Gastroesophageal sphincter (tissue), 4 donors: ENCODE measurements around the gene TBC1D1. TPM values are rescaled to one million over a fixed set of nuclear protein-coding genes. Genes with fewer than 3 reads are reported as not detected.

Experiments
- ATAC-seq: fragments of 150-250 bp; one replicate; pipeline ENCODE4 v1.9.1; 2016; ENCODE audit warnings: mild to moderate bottlenecking, moderate library complexity
- H3K27ac ChIP-seq, 4 donors: fragments of 200-600 bp; sonication (generic) in 3 of 4; 1 replicate in 3 of 4; 2 replicates in 1 of 4; pipeline ENCODE4 v1.5.1; 2016 to 2019
- H3K27me3 ChIP-seq: fragments of 200-600 bp; sonication (generic); one replicate; pipeline ENCODE4 v1.5.1; 2019
- H3K36me3 ChIP-seq, 2 donors: fragments of 200-600 bp; sonication (generic); one replicate each; pipeline ENCODE4 v1.5.1; 2019; ENCODE audit warnings: control low read depth in 1 of 2
- H3K4me1 ChIP-seq, 3 donors: fragments of 200-600 bp; sonication (generic); 1 replicate in 2 of 3; 2 replicates in 1 of 3; pipeline ENCODE4 v1.5.1; 2016 to 2019; ENCODE audit warnings: control low read depth in 2 of 3
- H3K4me3 ChIP-seq, 2 donors: fragments of 200-600 bp; sonication (generic); one replicate each; pipeline ENCODE4 v1.5.1; 2019; ENCODE audit warnings: mild to moderate bottlenecking in 1 of 2, moderate library complexity in 1 of 2
- H3K9me3 ChIP-seq, 3 donors: fragments of 200-600 bp; sonication (generic); one replicate each; pipeline ENCODE4 v1.5.1; 2017 to 2019; ENCODE audit warnings: control low read depth in 2 of 3
- EP300 ChIP-seq: sonication (generic); formaldehyde crosslinking; IDR thresholded peaks from one replicate; pipeline ENCODE4 v1.6.1; 2017; ENCODE audit warnings: antibody characterized with exemption, mild to moderate bottlenecking
- POLR2A ChIP-seq, 2 donors: fragments of 450-650 bp; IDR thresholded peaks; one replicate each; pipeline ENCODE4 v1.6.1; 2017; ENCODE audit warnings: antibody characterized with exemption in 2 of 2, mild to moderate bottlenecking in 2 of 2, moderate library complexity in 1 of 2
- POLR2AphosphoS5 ChIP-seq: sonication (generic); formaldehyde crosslinking; IDR thresholded peaks from one replicate; pipeline ENCODE4 v1.6.1; 2017; ENCODE audit warnings: antibody characterized with exemption
- WGBS, 2 donors: methylation state at CpG; one replicate each; pipeline ENCODE4 v1.1.5; 2018; ENCODE audit warnings: low coverage in 1 of 2; 5-methylcytosine and 5-hydroxymethylcytosine counted together
- total RNA-seq, 4 donors: library from RNA; depleted of rRNA; stranded (reverse); fragments of >200 nt; gene quantifications; one replicate each; pipeline ENCODE4 v1.1.0, GENCODE V29; 2016
- TF ChIP-seq, protein P1 (sequence below), 4 experiments: fragments of 200-600 bp in 2 of 4; fragments of 450-650 bp in 2 of 4; sonication (generic) in 1 of 4; IDR thresholded peaks; one replicate each; pipeline ENCODE4 v1.5.1; 2017 to 2019; ENCODE audit warnings: antibody characterized with exemption in 4 of 4, mild to moderate bottlenecking in 2 of 4, moderate library complexity in 2 of 4

The TBC1D1 gene
- total RNA-seq, 4 donors from 2014 or later: 190 to 279 (median 241) TPM

DNA sequence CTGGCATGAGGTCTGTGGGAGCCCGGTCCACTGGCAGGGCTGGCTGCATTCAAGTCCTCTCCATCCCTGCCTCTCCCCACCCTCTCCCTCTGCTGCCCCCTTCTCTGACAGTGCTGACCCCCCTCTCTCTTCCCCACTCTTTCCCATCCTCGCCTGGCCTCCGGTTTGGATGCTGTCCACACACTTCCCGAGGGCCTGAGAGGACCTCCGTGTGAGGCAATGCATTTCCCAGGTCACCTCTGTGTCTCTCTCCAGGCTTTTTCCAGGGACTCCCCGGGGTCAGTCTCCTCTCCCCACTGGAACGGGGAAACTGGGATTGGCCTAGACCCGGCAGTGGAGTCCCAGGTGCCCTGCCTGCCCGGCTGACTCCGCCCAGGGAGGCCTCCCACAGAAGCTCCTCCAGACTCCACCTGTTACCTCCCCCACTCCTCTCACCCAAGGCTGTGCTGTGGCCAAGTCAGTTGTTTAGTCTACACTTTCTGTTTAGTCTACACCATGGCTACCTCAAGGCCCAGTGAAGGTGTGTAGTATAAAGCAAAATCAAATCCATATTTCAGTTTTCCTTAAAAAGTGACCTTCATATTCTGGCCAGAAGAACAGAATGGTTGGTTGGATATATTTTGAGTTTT lies 216.1 kb downstream of the TBC1D1 start:
- Histone ChIP-seq H3K4me3 (no peak overlapping the region), H3K36me3 (peaks cover 0 to 87% of the 10 kb centered on the region in 2 donors), H3K9me3 (no peaks in the 10 kb centered on the region), H3K27me3 (no peaks in the 10 kb centered on the region), H3K4me1 (peaks cover 0 to 20% (median 0%) of the 10 kb centered on the region in 3 donors), H3K27ac (no peak overlapping the region)
- 44 to 69% methylated on average over 3 to 5 of the region's 10 CpGs for WGBS, 2 donors
- no peak for ATAC-seq
- TF ChIP-seq POLR2A (IDR thresholded peaks at IDR 0.05) (no peak), EP300 (no peak), POLR2AphosphoS5 (no peak)
- TF ChIP-seq, protein P1, sequence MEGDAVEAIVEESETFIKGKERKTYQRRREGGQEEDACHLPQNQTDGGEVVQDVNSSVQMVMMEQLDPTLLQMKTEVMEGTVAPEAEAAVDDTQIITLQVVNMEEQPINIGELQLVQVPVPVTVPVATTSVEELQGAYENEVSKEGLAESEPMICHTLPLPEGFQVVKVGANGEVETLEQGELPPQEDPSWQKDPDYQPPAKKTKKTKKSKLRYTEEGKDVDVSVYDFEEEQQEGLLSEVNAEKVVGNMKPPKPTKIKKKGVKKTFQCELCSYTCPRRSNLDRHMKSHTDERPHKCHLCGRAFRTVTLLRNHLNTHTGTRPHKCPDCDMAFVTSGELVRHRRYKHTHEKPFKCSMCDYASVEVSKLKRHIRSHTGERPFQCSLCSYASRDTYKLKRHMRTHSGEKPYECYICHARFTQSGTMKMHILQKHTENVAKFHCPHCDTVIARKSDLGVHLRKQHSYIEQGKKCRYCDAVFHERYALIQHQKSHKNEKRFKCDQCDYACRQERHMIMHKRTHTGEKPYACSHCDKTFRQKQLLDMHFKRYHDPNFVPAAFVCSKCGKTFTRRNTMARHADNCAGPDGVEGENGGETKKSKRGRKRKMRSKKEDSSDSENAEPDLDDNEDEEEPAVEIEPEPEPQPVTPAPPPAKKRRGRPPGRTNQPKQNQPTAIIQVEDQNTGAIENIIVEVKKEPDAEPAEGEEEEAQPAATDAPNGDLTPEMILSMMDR (IDR thresholded peaks at IDR 0.05): no peak

DNA sequence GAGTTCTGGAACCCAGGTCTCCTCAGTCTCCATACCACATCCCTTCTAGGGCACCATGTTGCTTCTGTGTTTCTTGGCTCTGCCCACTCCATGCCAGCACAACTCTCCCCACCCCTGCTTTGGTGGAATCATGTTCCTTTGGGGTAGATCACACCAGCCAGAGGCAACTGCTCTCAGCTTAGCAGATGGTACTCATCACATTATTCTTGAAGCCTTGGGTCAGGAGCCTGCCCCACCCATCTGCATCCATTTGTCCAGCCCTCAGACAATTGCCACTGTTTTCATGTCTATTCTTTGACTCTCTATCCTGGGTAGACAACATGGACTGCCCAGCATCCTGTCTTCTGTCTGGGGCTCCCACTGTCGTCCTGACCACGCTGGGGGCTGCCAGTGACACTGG lies 216.9 kb downstream of the TBC1D1 start:
- Histone ChIP-seq H3K36me3 (peaks cover 0 to 85% of the 10 kb centered on the region in 2 donors), H3K4me3 (no peak overlapping the region), H3K4me1 (peaks cover 0 to 28% (median 0%) of the 10 kb centered on the region in 3 donors), H3K9me3 (no peaks in the 10 kb centered on the region), H3K27ac (no peak overlapping the region), H3K27me3 (no peaks in the 10 kb centered on the region)
- WGBS, 2 donors: 80% methylated on average over 1 of the region's 2 CpGs; no CpG with 5 or more reads in 1 of the 2 donors
- ATAC-seq: no peak
- no peak for TF ChIP-seq POLR2A (IDR thresholded peaks at IDR 0.05)
- no peak for TF ChIP-seq EP300
- TF ChIP-seq, protein P1 (IDR thresholded peaks at IDR 0.05): no peak
- TF ChIP-seq POLR2AphosphoS5: no peak

DNA sequence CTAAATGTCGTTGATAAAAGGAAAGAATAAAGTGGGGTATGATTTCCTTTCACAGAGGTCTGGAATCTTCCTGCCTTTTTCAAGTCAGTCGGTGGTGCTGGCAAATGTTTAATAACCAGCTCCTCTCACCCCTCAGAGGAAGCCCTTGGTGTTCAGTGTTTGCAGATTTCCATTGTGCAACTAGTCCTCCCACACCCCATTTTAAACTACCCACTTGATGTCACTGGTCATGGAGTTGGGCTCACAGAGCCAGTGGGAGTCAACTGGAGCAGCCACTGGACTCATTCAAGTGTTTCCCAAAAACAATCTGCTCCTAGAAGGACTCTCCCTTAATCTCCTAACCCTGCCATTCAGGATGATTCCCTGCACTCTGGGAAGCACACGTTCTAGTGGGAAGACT lies 218.5 kb downstream of the TBC1D1 start:
- peaks cover 0 to 42% (median 0%) of the 10 kb centered on the region in 3 donors for H3K4me1 ChIP-seq
- H3K27me3 ChIP-seq: no peaks in the 10 kb centered on the region
- no peak overlapping the region for H3K4me3 ChIP-seq
- TF ChIP-seq POLR2AphosphoS5 (no peak), EP300 (no peak), POLR2A (IDR thresholded peaks at IDR 0.05) (no peak)
- TF ChIP-seq, protein P1 (IDR thresholded peaks at IDR 0.05): no peak
- whole genome bisulfite sequencing, 2 donors: 53 to 79% methylated on average over 2 to 3 of the region's 3 CpGs
- ATAC-seq: no peak
- peaks cover 0 to 76% of the 10 kb centered on the region in 2 donors for H3K36me3 ChIP-seq
- no peaks in the 10 kb centered on the region for H3K9me3 ChIP-seq
- H3K27ac ChIP-seq: no peak overlapping the region

DNA sequence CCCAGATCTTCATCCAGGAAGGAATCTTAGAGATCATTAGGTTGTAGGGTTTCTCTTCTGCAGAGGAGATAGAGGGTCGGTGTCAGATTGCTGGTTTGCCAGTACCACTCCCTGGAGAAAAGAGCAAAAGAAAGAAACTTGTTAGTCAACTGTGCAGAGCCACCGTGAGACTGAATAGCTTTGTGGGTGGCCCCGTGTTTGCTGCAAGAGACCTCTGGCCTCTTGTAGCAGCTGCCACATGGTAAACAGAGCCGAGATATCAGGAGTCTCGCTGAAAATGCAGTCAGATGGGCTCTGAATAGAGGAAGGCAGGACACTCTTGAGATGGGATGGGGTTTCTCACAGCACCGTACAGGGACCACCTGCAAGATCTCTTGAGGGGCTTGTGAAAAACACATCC lies 219.0 kb downstream of the TBC1D1 start:
- H3K9me3 ChIP-seq: no peaks in the 10 kb centered on the region
- peaks cover 0 to 71% of the 10 kb centered on the region in 2 donors for H3K36me3 ChIP-seq
- no peak for ATAC-seq
- H3K4me3 ChIP-seq: no peak overlapping the region
- H3K4me1 ChIP-seq: peaks cover 0 to 47% (median 0%) of the 10 kb centered on the region in 3 donors
- WGBS, 2 donors: 55 to 65% methylated on average over 4 of the region's 6 CpGs
- H3K27me3 ChIP-seq: no peaks in the 10 kb centered on the region
- no peak overlapping the region for H3K27ac ChIP-seq
- TF ChIP-seq EP300 (no peak), POLR2AphosphoS5 (no peak), POLR2A (IDR thresholded peaks at IDR 0.05) (no peak)
- TF ChIP-seq, protein P1 (IDR thresholded peaks at IDR 0.05): no peak

DNA sequence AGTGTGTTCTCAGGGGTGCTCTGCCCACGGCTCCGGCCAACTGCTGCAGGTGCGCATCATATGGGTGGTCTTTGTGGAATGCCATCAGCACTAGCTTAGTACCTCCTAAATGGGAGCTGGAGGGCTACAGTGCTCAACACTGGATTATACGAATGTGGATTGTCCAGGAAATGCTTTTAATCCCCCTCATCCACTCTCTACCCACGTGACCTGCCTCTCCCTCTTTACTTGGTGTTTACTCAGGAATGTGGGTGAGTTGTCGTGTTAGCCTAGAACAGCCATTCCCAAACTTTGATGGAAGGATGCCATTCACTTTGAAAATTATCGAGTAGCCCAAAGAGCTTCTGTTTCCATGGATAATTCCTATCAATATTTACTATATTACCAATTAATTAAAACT lies 220.1 kb downstream of the TBC1D1 start:
- TF ChIP-seq POLR2A (IDR thresholded peaks at IDR 0.05): no peak
- TF ChIP-seq, protein P1 (IDR thresholded peaks at IDR 0.05): no peak
- no peak for TF ChIP-seq POLR2AphosphoS5
- TF ChIP-seq EP300: no peak
- ATAC-seq: no peak
- 85 to 91% methylated on average over 5 to 7 of the region's 7 CpGs for WGBS, 2 donors
- H3K27ac ChIP-seq: no peak overlapping the region
- no peaks in the 10 kb centered on the region for H3K27me3 ChIP-seq
- H3K4me1 ChIP-seq: peaks cover 0 to 42% (median 0%) of the 10 kb centered on the region in 3 donors
- peaks cover 0 to 69% of the 10 kb centered on the region in 2 donors for H3K36me3 ChIP-seq
- no peak overlapping the region for H3K4me3 ChIP-seq
- no peaks in the 10 kb centered on the region for H3K9me3 ChIP-seq
